ENCODE data around the gene TEX38. TPM values are rescaled to one million over a fixed set of nuclear protein-coding genes. Genes with fewer than 3 reads are reported as not detected.

The TEX38 gene
- polyA plus RNA-seq, 2 of the 4 experiments (the other 2 are of a cell fraction): not detected

- Histone ChIP-seq H3K4me2 (no peak overlapping the region), H3K4me1 (no peaks in the 10 kb centered on the region), H3K27ac (no peak overlapping the region), H3K4me3 (no peak overlapping the region), H3K9me3 (no peaks in the 10 kb centered on the region)
- 84% methylated on average over 2 of the region's 2 CpGs for WGBS (ENCODE audit: missing lambda C conversion rate)
- TF ChIP-seq RCOR1 (IDR thresholded peaks at IDR 0.05; ENCODE audit: low read depth, low read length): no peak
- no peak for TF ChIP-seq BHLHE40 (IDR thresholded peaks at IDR 0.05; ENCODE audit: low read depth, low read length)
- no peak for TF ChIP-seq NFE2L2 (conservative IDR thresholded peaks at IDR 0.05; ENCODE audit: low read length)
- no peak for TF ChIP-seq JUN (IDR thresholded peaks at IDR 0.05)
- no peak for TF ChIP-seq SREBF2 (IDR thresholded peaks at IDR 0.05)
- no peak for TF ChIP-seq USF2 (IDR thresholded peaks at IDR 0.05)
- no peak for TF ChIP-seq KDM5A (IDR thresholded peaks at IDR 0.05)
- TF ChIP-seq ESRRA (IDR thresholded peaks at IDR 0.05; ENCODE audit: borderline replicate concordance, low read length): no peak
- no peak for TF ChIP-seq ZC3H11A (IDR thresholded peaks at IDR 0.05)
- no peak for TF ChIP-seq TFCP2L1 (CRISPR knock-in tag; IDR thresholded peaks at IDR 0.05)
- no peak for TF ChIP-seq KDM1A (IDR thresholded peaks at IDR 0.05; ENCODE audit: low read depth)
- no peak for TF ChIP-seq HOXA7 (CRISPR knock-in tag; IDR thresholded peaks at IDR 0.05)
- TF ChIP-seq FOSB (CRISPR knock-in tag; IDR thresholded peaks at IDR 0.05): no peak
- no peak for TF ChIP-seq EHF (CRISPR knock-in tag; IDR thresholded peaks at IDR 0.05)
- TF ChIP-seq EP300 (IDR thresholded peaks at IDR 0.05): no peak
- TF ChIP-seq MAFK (IDR thresholded peaks at IDR 0.05; ENCODE audit: partially characterized antibody): no peak
- no peak for TF ChIP-seq CHD4 (IDR thresholded peaks at IDR 0.05; ENCODE audit: borderline replicate concordance)
- TF ChIP-seq POLR2AphosphoS2 (conservative IDR thresholded peaks at IDR 0.05; ENCODE audit: low read length): no peak
- ATAC-seq (no peak), FAIRE-seq (no peak), DNase-seq (ENCODE audit: low read depth in 1 of 2, low spot score in 1 of 2) (no peak)
- ChIA-PET CTCF (no interaction called here), POLR2A (no interaction called here)
Measured at GRCh38 chr1:46687093-46687659, 15.5 kb downstream of the TEX38 start.

GRCh38 chr1:46687921-46688509 lies 16.4 kb downstream of the TEX38 start:
- H3K4me2 ChIP-seq: no peak overlapping the region
- ATAC-seq (no peak), FAIRE-seq (no peak), DNase-seq (ENCODE audit: low read depth in 1 of 2, low spot score in 1 of 2) (no peak)
- 95% methylated on average over 9 of the region's 9 CpGs for WGBS (ENCODE audit: missing lambda C conversion rate)
- H3K4me3 ChIP-seq: no peak overlapping the region
- H3K4me1 ChIP-seq: no peaks in the 10 kb centered on the region
- TF ChIP-seq TFCP2L1 (CRISPR knock-in tag; IDR thresholded peaks at IDR 0.05) (no peak), RFX5 (IDR thresholded peaks at IDR 0.05) (no peak)
- POLR2A ChIA-PET: no interaction called here
- no peaks in the 10 kb centered on the region for H3K9me3 ChIP-seq
- H3K27ac ChIP-seq: no peak overlapping the region
- CTCF ChIA-PET: no interaction called here

DNA sequence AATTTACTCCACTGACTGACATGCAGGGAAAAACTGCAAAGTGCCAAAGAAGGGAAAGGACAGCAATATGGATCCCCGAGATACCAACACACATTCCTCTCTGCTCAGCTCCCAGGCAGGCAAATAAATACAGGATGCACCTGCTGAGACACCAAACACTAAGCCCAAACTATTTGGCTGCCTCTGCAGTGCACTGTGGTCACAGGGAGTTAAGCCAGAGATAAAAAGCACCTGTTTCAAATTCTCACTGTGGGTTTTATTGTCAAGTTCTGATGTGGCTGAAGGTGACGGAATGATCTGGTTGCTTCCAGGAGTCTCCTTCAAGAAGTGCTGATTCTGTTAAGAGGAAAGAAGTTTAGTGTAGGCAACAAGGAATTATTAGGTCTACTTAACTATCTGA lies 17.7 kb downstream of the TEX38 start:
- TF ChIP-seq HEYL (CRISPR knock-in tag; IDR thresholded peaks at IDR 0.05) (no peak), ZFP36 (IDR thresholded peaks at IDR 0.05; ENCODE audit: borderline replicate concordance, partially characterized antibody) (no peak), HOXA7 (CRISPR knock-in tag; IDR thresholded peaks at IDR 0.05) (no peak)
- TF ChIP-seq, protein P1, sequence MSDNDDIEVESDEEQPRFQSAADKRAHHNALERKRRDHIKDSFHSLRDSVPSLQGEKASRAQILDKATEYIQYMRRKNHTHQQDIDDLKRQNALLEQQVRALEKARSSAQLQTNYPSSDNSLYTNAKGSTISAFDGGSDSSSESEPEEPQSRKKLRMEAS (IDR thresholded peaks at IDR 0.05): no peak
- TF ChIP-seq, protein P2, sequence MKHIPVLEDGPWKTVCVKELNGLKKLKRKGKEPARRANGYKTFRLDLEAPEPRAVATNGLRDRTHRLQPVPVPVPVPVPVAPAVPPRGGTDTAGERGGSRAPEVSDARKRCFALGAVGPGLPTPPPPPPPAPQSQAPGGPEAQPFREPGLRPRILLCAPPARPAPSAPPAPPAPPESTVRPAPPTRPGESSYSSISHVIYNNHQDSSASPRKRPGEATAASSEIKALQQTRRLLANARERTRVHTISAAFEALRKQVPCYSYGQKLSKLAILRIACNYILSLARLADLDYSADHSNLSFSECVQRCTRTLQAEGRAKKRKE (CRISPR knock-in tag; IDR thresholded peaks at IDR 0.05; ENCODE audit: low read depth): no peak
- TF ChIP-seq, protein P3, sequence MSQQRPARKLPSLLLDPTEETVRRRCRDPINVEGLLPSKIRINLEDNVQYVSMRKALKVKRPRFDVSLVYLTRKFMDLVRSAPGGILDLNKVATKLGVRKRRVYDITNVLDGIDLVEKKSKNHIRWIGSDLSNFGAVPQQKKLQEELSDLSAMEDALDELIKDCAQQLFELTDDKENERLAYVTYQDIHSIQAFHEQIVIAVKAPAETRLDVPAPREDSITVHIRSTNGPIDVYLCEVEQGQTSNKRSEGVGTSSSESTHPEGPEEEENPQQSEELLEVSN (IDR thresholded peaks at IDR 0.05; ENCODE audit: borderline replicate concordance, low read depth): no peak
- POLR2A ChIA-PET: no interaction called here
- no peak for FAIRE-seq

More for the DNA sequence above, 17.7 kb downstream of the TEX38 start:
- Histone ChIP-seq H3K4me1 (no peaks in the 10 kb centered on the region), H3K9me3 (no peaks in the 10 kb centered on the region), H3K4me3 (no peak overlapping the region), H3K4me2 (no peak overlapping the region), H3K27ac (no peak overlapping the region)
- ATAC-seq (no peak), DNase-seq (ENCODE audit: low read depth in 1 of 2, low spot score in 1 of 2) (no peak)
- WGBS (ENCODE audit: missing lambda C conversion rate): 87% methylated on average over 2 of the region's 2 CpGs
- CTCF ChIA-PET: no interaction called here

Data from A549 (cell line).